Measurements from ENCODE around the gene USP6NL.

- TF ChIP-seq POLR2A (IDR thresholded peaks at IDR 0.05; ENCODE audit: low read length) (no peak), GATA1 (IDR thresholded peaks at IDR 0.05; ENCODE audit: low read depth, low read length) (no peak)
Measured at GRCh38 chr10:11510736-11511135, 100.7 kb downstream of the USP6NL start.

Measured in erythroblast (primary cell).